Stimulated activated naive CD8-positive, alpha-beta T cell treated with anti-CD3 and anti-CD28 coated beads, Interleukin-15, Interleukin-2, amounts not matched to agents 100 U/mL and 50 U/mL, for 24 hours (primary cell): Measurements from ENCODE around the gene VEPH1.

Experiments
- ATAC-seq: fragments of 150-1000 bp; cut with Tn5 transposase; one replicate; pipeline ENCODE4 v1.10.0; 2021
- DNase-seq: peaks from one replicate; pipeline ENCODE4 v3.0.0; 2021

The VEPH1 gene

DNA sequence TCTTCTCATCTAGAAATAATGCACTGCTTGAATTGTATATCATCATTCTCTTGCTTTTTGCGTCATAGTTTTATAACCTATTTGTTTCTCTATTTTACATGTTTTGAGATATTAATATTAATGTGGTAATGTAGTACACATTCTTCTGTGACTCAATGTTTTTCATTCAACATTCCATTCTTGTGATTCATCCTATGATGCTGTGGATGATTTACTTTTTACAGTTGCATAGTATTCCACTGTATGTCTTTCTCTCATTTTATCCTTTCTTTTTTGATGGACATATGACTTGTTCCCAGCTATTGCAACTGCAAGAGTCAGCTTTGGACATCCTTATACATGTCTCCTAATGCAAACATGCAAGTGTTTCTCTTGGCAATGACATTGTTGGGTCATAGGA is 20.6 kb upstream of the VEPH1 start:
- ATAC-seq = no peak
- no peak for DNase-seq

GRCh38 chr3:157522648-157523047 is 19.4 kb upstream of the VEPH1 start:
- no peak for DNase-seq
- ATAC-seq = no peak

DNA sequence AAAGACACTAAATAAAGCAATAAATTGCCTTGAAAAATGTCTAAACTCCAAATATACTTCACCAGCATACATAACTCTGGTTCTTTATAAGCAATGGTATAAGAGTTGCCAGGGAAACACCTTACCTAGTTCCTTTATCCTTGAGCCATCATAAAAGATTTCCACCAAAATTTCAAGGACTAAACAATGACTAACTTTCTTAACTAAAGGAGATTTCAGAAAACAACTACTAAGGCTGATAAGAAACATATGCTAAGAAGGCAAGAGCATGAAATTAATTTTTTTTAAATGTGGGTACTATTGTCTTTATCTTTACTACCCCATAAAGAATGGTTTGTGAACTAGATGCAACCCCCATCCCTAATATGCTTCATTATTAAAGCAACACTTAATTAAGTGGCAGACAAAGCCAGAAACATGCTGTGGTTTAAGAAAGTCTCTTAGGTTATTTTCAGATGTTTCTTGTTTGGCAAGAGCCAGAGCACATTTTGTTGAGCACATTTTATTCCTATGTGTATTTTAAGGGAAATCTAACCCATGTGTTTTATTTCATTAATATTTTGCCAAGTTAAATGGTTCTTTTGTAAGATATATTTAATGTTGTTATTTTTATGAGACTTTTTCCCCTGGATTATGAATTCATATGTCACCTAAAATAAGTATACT is 17.4 kb upstream of the VEPH1 start:
- DNase-seq (no peak), ATAC-seq (no peak)

GRCh38 chr3:157518881-157519280 is 15.7 kb upstream of the VEPH1 start:
- ATAC-seq = no peak

DNA sequence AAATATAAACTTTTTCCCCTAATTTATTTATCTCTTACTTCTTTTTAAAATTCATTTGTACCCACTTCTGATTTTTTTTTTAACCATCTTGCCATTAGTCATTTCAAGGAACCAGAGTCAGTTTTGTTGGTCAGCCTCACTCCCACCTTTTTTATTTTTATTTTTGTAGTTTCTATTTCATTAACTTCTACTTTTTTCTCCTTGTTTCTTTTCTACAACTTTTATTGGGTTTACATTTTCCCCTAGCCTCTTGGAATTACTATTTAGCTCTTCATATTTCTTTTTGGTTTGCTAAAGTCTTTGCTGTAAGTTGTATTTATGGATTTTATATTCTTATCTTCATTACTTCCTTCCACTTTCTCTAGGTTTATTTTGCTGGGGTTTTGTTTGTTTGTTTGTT is 13.7 kb upstream of the VEPH1 start:
- no peak for ATAC-seq
- no peak for DNase-seq

More at GRCh38 chr3:157518881-157519280, 15.7 kb upstream of the VEPH1 start:
- no peak for DNase-seq

DNA sequence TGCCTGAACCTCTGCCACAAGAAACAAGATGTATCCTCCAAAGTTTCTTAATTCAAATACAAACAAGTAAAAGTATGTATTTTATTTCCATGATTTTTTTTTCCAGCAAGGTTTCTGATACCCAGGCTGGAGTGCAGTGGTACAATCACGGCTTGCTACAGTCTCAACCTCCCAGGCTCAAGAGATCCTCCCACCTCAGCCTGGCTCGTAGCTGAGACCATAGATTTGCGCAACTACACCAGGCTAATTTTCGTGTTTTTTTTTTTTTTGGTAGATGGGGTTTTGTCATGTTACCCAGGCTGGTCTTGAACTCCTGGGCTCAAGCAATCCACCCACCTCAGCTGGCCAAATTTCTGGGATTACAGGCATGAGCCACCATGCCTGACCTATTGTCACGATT is 12.2 kb upstream of the VEPH1 start:
- no peak for ATAC-seq
- no peak for DNase-seq

DNA sequence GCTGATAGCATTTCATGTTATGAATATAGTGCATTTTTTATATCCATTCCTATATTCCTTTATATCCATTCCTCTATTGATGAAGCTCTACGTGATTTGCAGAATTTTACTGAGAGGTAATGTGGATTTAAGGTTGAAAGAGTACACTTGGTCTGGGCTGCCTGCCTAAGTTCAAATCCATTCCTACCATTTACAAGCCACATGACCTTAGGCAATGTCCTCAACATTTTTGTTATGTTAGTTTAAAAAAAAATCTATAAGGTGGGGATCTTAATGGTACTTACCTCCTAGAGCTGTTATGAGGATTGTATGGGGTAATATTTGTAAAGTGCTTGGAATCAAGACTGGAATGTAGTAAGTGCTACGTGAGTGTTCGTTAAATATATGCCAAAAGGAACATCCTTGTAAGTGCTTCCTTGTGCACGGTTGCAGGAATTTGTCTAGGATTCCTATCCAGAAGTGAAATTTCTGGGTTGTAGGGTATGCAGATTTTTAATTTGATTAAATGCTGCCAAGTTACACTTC is 11.2 kb upstream of the VEPH1 start:
- DNase-seq = no peak
- no peak for ATAC-seq

DNA sequence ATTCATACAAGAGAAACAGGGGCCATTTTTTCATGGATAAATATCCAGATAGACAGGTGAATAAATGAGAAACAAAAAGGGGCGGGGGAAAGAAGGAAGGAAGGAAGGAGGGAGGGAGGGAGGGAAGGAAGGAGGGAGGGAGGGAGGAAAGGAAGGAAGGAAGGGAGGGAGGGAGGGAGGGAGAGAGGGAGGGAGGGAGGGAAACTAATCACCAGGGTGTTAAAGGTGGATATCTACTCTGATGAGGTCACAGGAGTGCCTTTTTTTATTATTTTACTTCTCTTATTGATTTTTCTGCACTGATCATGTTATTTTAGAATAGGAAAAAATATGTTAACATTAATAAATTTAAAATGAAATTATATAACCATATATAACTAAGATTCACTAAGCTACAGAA is 10.4 kb upstream of the VEPH1 start:
- no peak for ATAC-seq
- no peak for DNase-seq

DNA sequence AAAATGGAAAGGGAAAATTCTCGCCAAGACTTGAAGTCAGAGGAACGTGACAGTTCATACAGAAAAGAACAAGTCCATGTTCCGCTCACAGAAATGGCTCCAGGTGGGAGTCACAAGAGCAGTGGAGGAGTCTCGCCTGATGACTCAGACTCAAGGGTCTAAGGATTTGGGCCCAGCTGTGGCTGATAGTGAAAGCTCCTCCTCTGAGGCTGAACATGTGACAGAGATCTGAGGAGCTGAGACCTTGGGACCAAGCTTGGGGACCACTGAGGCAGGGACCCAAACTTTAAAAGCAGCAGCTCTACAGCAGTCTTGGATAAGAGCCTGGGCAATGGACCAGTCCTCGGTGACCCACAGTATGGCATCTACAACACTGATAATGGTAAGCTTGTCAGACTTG is 9.3 kb upstream of the VEPH1 start:
- no peak for ATAC-seq
- no peak for DNase-seq

DNA sequence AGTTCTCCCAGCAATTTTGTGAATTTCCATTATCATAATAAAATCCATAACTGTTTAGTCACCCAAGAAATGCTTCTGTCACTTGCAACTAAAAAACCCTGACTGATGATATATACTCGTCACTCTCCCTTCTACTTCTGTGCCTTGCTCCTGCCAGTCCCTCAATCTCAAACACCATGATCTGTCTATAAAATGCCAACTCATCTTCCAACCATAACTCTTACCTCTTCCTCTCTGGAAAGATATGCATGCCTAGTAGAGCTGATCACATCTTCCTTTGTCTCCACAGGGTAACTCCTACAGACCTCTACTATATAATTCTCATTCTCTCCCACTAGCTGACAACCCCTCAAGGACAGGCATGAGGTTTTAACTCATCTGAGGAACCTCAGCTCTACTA is 5.2 kb upstream of the VEPH1 start:
- no peak for ATAC-seq
- no peak for DNase-seq

DNA sequence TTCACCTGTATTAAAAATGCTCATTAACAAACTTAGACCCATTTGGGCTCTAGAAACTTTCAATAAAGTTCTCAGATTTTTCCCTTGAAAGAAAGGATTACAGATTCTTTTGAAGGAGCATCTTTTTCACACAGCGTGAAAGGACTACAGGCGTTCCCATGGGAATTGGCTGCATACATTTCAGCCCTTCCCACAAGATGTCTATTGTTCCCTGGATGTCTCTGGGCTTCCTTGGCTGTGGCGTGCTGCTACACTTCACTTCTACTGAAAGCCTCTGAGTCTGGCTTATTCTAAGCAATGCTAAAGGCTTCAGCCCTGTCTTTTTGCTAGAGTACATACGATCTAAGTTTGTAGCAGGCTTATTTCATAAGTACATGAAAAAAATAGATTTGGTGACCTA is 1.4 kb downstream of the VEPH1 start:
- no peak for DNase-seq
- ATAC-seq = no peak

DNA sequence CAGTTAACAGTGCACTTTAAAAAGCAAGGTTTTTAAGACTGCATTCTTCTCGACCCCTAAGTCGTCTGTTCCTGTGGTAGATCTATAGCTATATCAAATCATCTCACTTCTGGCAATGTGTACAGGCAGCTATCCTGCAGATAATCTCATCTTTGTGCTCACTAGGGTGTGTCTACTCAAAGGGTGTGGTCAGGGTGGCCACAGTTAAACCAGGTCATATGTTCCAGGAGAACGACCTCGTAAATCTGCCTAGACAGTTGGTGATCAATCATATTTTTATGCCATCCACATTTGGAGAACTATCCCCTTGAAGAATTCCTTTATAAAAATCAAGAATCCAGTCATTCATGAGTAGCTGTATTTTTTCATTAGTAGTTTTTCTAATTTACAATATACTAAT is 3.0 kb downstream of the VEPH1 start:
- ATAC-seq (no peak), DNase-seq (no peak)

DNA sequence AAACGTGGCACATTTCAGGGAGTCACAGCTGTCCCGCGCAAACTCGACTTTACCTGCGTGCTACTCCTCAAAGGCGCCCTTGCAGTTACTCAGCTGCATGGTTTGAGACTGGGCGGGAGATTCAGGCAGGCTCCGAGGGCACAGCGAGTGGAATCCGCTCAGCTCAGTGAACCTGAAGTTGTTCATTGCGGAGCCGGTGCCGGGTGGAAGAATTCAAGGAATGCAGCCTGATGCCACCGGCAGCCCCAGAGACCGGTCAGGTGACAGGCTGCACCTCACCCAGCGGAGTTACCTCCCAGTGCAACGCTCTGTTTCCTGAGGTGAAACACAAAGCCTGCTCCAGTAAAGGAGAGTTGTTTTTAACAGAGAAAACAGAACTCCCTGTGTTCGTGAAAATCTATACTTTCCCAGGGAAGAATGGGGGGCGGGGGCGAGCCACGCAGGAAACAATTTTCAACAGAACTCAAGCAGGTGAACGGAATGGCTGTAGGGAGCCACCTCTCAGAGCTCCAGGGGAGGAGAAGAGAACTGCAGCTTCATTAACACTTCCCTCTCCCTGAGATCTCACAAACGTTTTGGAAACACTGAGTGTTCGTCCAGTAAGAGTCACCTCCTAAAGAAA is 3.8 kb downstream of the VEPH1 start:
- no peak for ATAC-seq

GRCh38 chr3:157498371-157498770 is 4.8 kb downstream of the VEPH1 start:
- DNase-seq (no peak), ATAC-seq (no peak)

More for the DNA sequence above, 3.8 kb downstream of the VEPH1 start:
- peak; percentile 6 for DNase-seq

DNA sequence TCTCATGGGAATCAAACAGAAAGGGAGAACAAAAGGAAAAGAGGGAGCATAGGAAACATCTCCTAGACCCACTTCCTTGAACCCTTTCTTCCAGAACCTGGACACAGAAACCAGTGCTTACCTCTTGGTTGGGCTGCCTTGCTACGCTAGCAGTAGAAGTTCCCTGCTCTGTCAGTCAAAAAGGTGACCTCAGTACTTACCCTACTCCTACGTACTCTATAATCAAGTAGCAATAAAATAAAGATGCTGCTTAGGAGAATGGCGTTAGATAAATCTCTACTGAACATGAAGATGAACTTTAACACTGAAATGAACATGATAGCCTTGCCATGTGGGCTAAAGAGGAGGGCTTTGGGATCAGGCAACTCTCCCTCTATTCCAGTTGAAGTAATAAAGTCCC is 7.4 kb downstream of the VEPH1 start:
- ATAC-seq (no peak), DNase-seq (no peak)

DNA sequence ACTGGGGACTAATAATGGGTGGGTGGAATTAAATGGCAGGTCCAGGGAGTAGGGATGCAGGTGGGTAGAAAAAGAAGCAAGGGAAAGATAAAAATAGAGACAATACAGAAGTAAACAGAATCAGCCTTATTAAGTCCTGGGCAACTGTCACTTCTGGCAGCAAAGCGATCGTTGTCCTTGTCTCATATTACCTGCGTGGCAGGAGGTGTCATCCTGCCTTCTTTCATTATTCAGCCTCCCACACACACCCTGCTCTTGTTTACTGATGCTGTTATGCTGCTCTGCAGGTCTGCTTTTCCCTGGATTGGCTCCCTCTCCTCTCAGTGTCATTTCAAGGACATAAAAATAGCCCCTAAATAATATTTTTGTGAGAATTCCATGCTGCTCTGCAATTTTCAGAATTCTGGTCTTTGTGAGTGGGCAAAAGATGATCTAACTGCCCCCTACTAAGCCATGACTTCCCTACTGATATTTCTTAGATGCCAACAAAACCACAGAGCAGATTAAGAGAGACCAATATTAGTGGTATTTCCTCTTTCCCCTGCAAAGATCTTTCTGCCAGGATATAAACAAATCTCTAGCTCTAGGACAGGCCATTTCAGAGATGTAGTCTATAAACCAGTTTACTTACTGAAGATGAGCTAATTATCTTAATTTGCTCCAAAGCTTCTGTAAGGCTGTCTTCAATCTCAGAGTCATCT is 8.5 kb downstream of the VEPH1 start:
- ATAC-seq = no peak
- DNase-seq = no peak

GRCh38 chr3:157493627-157494550 is 9.3 kb downstream of the VEPH1 start:
- DNase-seq (no peak), ATAC-seq (no peak)

DNA sequence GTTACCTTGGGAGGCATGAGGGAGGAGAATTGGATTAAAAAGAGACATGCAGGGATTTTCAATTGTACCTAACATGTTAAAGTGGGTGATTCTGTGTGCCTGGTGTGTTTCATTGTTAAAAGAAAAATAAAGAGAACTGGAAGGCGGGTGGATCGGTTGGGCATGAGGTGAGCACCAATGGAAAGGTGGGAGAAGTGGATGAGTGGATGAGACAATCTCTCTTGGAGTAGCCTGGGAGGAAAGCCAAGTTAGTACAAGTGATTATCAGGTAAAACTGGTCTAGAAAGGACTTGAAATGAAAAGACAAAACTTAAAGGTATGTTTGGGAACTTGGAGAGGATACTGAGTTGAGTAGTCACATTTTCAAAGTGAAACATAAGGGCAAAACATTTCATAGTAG is 12.1 kb downstream of the VEPH1 start:
- no peak for DNase-seq
- ATAC-seq = no peak

- DNase-seq (no peak), ATAC-seq (no peak)
These were observed 15.1 kb downstream of the VEPH1 start for GRCh38 chr3:157488144-157488543.

GRCh38 chr3:157487339-157487738 is 15.9 kb downstream of the VEPH1 start:
- ATAC-seq (no peak), DNase-seq (no peak)

DNA sequence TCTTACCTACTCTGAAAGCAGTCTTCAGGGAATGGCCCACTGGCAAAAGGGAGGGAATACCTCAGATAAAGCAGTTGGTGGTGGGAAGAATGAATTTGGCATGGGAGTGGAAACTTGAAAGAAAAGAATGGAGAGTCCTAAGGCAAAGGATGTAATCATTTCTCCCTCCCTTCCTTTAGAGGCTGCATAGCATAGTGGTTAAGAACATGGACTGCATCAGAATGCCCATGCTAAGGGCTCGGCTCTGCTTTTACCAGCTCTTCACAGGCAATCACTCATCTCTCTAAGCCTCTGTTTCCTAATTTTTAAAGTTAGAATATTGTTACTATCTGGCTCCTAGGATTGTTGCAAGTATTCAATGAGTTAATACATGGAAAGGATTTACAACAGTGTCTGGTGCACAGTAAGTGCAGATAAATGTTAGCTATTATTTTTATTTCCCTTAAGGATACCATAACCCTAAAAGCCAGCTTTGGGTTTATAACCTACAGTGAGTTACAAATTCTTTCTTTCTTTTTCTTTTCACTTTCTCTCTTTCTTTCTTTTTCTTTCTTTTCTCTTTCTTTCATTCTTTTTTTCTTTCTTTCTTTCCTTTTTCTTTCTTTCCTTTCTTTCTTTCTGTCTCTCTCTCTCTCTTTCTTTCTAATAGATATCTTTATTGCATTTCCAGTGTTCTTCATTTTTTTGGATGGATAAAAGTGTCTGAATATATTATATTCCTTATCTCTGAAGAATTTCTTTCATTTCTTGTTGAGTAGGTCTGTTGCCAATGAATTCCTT is 23.6 kb downstream of the VEPH1 start:
- DNase-seq = no peak
- no peak for ATAC-seq

GRCh38 chr3:157477441-157477840 is 25.8 kb downstream of the VEPH1 start:
- ATAC-seq (no peak), DNase-seq (no peak)
